HG02943 (cell line): ENCODE measurements around the gene HJV.
A peak's percentile ranks its signal among the peaks of the same experiment; 100 is the strongest.

Source experiments
- ATAC-seq: cut with Tn5 transposase; IDR thresholded peaks from one replicate; pipeline ENCODE4 v1.9.1; 2021; ENCODE audit warnings: mild to moderate bottlenecking, low read depth, moderate library complexity; ENCODE audit not compliant: unreplicated experiment

The HJV gene

DNA sequence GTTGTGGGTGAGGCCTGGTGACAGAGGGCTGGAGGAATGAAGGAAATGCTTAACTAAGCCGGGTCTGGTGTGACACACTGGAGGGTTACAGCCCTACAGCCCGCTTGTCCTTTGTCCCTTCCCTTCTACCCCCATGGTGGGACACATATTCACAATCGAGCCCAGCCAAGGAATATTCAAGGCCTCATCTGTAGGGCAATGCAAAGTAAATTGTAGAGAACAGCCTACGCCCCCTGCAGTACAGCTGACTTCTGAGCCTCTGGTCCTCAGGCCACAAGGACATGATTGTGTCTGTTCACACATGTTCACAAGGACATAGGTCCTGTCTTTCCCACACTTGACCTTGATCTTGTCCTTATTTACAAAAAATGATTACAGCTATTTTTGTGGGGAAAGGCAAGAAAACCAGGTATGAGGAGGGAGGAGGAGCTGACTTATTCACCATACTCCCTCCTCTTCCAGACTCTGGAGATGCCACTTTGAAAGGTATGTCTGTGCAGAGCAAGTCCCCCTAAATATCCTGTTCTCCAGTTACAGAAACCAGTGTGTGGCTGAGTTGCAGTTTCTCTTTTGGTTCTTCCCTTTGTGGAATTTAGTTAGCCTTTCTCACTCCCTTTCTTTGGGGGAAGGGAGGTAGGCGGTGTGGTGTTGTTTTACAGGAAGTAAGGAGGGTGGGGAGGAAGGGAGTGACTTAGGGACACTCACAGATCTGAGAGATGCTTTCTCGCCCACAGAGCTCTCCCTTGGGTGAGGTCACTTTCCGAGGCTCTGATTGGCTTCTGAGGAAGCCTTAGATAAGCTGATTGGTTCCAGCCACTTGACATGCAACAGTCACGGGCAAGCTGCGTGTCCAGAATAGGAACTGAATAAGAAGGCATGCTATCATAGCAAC lies 42.4 kb downstream of the HJV start:
- ATAC-seq, result peak; percentile 86

DNA sequence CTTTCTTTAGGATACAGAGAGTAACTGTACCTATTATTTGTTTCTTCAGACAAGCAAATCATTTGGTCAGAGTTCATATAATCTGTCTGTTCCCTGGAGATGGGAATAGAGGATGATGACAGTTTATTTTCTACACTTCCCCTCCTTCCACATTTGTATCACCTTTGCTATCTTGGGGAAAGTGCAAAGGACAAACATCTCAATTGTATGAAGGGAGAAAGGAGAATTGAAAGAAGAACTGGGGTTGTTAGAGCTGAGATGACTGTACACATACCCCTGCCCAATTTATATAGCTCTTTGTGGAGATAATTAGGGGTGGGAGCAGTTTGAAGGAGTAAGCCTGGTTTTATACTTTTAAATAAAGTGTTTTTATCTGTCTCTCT lies 43.1 kb downstream of the HJV start:
- no peak for ATAC-seq

DNA sequence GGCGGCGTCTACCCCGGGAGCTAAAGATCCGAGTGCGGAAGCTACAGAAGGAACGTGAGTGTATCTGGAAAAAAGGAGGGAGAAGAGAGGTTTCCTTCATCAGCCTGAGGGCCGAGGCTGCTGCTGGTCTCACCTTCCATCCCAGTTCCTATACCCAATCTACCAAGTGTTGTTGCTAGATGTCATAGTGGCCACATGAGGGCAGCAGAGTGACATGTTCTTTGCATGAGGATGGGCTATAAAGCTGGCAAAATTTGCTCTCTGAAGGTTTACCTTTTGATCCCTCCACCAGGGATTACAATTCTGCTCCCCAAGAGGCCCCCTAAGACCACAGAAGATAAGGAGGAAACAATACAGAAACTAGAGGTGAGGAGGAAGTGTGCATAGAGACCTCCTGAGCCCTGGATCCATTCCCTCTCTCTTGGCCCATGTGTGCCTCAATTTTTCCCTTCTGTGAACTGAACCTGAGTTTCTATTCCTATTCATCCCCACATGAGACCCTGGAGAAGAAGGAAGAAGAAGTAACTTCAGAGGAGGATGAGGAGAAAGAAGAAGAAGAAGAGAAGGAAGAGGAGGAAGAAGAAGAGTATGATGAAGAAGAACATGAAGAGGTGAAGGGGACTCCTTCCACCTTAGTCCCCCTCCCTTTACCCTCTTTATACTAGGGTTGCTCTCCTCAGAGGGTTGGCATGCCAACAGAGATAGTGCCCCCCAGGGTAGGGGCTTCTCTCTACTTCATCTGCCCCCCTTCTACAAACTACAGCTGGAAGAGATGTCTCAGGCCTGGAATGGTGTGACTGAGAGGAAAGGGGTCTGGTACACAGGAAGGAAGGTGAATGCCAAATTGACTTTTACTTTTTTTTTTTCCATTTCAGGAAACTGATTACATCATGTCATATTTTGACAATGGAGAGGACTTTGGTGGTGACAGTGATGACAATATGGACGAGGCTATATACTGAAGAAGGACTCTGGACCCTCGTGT lies 43.8 kb downstream of the HJV start:
- ATAC-seq, result no peak

DNA sequence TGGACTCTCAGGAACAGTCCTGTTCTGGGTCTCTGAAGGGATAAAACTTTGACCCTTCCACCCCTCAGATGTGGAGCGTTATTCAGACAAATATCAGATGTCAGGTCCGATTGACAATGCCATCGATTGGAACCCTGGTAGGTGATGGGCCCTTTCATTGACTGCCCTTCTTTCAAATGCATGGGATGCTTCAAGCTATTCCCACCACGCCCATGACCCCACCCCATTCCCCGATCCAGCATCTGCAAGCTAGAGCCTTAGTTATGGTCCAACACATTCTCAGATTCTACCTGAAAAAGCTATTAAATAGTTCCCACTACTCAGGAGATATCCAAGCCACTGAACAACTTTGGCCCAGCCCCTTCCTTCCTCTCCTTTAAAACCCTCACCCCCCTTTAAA lies 44.5 kb downstream of the HJV start:
- ATAC-seq, result no peak

DNA sequence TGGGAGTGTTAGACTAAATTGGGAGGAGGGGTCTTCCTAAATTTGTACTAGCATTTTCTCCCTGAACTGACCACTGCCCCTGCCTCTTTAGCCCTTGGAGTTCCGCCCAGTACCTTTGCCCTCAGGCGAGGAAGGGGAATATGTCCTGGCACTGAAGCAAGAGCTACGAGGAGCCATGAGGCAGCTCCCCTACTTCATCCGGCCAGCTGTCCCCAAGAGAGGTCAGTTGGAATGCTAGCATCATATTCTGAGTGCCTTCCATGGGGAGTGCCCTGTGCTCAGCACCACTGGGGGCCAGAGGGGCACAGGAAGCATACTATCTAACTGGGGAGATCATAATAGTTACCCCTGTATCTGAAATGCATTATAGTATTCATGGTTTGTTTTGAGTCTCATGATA lies 46.3 kb downstream of the HJV start:
- no peak for ATAC-seq

DNA sequence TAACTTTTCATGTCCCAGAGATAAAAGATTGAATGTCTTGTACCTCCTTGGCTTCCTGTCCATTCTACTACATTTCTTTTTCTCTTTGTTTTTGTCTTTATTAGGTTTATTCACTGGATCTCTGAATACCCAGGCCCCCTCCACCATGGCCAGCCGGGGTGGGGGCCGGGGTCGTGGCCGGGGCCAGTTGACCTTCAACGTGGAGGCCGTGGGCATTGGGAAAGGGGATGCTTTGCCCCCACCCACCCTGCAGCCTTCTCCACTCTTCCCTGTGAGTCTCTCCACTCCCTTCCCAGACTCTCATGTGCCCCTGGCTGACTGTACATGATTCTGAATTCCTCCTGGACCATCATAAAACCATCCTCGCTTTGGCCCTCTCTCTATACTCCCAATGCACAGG lies 46.8 kb downstream of the HJV start:
- ATAC-seq, result no peak

DNA sequence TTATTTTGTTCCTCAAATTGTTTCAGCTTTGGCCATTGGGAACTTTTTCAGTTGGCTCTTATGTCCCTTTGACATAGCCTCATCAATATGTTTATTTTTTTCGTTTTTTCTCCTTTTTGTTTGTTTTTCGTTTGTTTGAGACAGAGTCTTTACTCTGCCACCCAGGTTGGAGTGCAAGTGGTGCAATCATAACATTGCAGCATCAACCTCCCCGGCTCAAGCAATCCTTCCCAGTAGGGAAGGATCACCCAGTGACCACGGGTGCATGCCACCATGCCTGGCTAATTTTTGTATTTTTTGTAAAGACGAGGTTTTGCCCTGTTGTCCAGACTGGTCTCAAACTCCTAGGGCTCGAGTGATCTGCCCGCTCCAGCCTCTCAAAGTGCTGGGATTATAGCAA lies 49.0 kb downstream of the HJV start:
- no peak for ATAC-seq
